Activated naive CD4-positive, alpha-beta T cell treated with anti-CD3 and anti-CD28 coated beads, Interleukin-2, amount 50 U/mL, for 16 hours (primary cell): ENCODE measurements around the gene PGM1.

Experiments
- DNase-seq: peaks from one replicate; pipeline ENCODE4 v3.0.0-alpha.2; 2020

The PGM1 gene

GRCh38 chr1:63669151-63669961 is 76.1 kb downstream of the PGM1 start:
- DNase-seq: no peak

GRCh38 chr1:63670164-63670563 is 77.0 kb downstream of the PGM1 start:
- no peak for DNase-seq

GRCh38 chr1:63671514-63671913 is 78.3 kb downstream of the PGM1 start:
- no peak for DNase-seq

GRCh38 chr1:63674238-63674864 is 81.1 kb downstream of the PGM1 start:
- DNase-seq: no peak

- no peak for DNase-seq
These were observed 81.7 kb downstream of the PGM1 start for GRCh38 chr1:63674865-63675419.

GRCh38 chr1:63675420-63675931 is 82.3 kb downstream of the PGM1 start:
- DNase-seq: no peak

- DNase-seq: no peak
These were observed 84.3 kb downstream of the PGM1 start for GRCh38 chr1:63677497-63677896.

- DNase-seq: no peak
These were observed 85.0 kb downstream of the PGM1 start for GRCh38 chr1:63678200-63678599.

- no peak for DNase-seq
These were observed 85.9 kb downstream of the PGM1 start for GRCh38 chr1:63679076-63679475.

- DNase-seq: no peak
These were observed 86.4 kb downstream of the PGM1 start for GRCh38 chr1:63679589-63679988.

GRCh38 chr1:63682936-63683335 is 89.7 kb downstream of the PGM1 start:
- DNase-seq: no peak

- no peak for DNase-seq
These were observed 90.5 kb downstream of the PGM1 start for GRCh38 chr1:63683759-63684158.

GRCh38 chr1:63686696-63687095 is 93.5 kb downstream of the PGM1 start:
- no peak for DNase-seq

GRCh38 chr1:63688302-63688890 is 95.2 kb downstream of the PGM1 start:
- no peak for DNase-seq

- no peak for DNase-seq
These were observed 97.9 kb downstream of the PGM1 start for GRCh38 chr1:63690966-63691700.

GRCh38 chr1:63691701-63692425 is 98.7 kb downstream of the PGM1 start:
- no peak for DNase-seq

GRCh38 chr1:63693944-63694571 is 100.8 kb downstream of the PGM1 start:
- no peak for DNase-seq

- DNase-seq: no peak
These were observed 105.0 kb downstream of the PGM1 start for GRCh38 chr1:63698001-63698838.

- DNase-seq: no peak
These were observed 108.0 kb downstream of the PGM1 start for GRCh38 chr1:63701187-63701586.

GRCh38 chr1:63703701-63704107 is 110.5 kb downstream of the PGM1 start:
- no peak for DNase-seq

- DNase-seq: no peak
These were observed 111.2 kb downstream of the PGM1 start for GRCh38 chr1:63704443-63704842.
